Cardiac muscle cell (in vitro differentiated cells and primary cell): ENCODE results near the gene SSPN. TPM values are rescaled to one million over a fixed set of nuclear protein-coding genes. Genes with fewer than 3 reads are reported as not detected.

Experiments used
- DNase-seq, 2 donors: peaks; one replicate each; pipeline versions ENCODE4 v3.0.0 to v3.0.0-alpha.2; 2010 to 2017; ENCODE audit warnings: low read depth in 1 of 2, low spot score in 1 of 2
- H3K27ac ChIP-seq: fragments of 200-600 bp; sonication (generic); 2 replicates; pipeline ENCODE4 v1.5.1; 2016
- H3K27me3 ChIP-seq: fragments of 200-600 bp; sonication (generic); 2 replicates; pipeline ENCODE4 v1.6.0; 2016; ENCODE audit warnings: control low read depth
- H3K36me3 ChIP-seq: fragments of 200-600 bp; sonication (generic); 2 replicates; pipeline ENCODE4 v1.5.1; 2016; ENCODE audit warnings: control low read depth
- H3K4me1 ChIP-seq: fragments of 200-600 bp; sonication (generic); 2 replicates; pipeline ENCODE4 v1.8.1; 2017; ENCODE audit warnings: low read depth, mild to moderate bottlenecking, mixed run types
- H3K4me3 ChIP-seq: fragments of 200-600 bp; sonication (generic); 2 replicates; pipeline ENCODE4 v1.5.1; 2016; ENCODE audit warnings: mild to moderate bottlenecking
- H3K9me3 ChIP-seq: fragments of 200-600 bp; sonication (generic); 2 replicates; pipeline ENCODE4 v1.5.1; 2017; ENCODE audit warnings: low read depth, mild to moderate bottlenecking, control low read depth
- polyA plus RNA-seq: library from polyadenylated mRNA; unstranded; fragments of >200 nt; fragmentation: Nextera tagmentation; extraction: Ambion mirVana; gene quantifications from 2 replicates; pipeline ENCODE4 v1.2.1, GENCODE V29; 2016
- total RNA-seq: library from RNA; depleted of rRNA; stranded (reverse); fragments of >200 nt; gene quantifications from 2 replicates; pipeline ENCODE4 v1.2.3, GENCODE V29; 2016
- TF ChIP-seq, protein P1 (sequence below): IDR thresholded peaks from 2 replicates; pipeline ENCODE4 v1.5.1; 2012; ENCODE audit warnings: low read depth, mild to moderate bottlenecking, low read length

Gene SSPN
- total and polyA plus RNA-seq, 2 experiments from 2014 or later = 3.5 to 4.0 TPM

DNA sequence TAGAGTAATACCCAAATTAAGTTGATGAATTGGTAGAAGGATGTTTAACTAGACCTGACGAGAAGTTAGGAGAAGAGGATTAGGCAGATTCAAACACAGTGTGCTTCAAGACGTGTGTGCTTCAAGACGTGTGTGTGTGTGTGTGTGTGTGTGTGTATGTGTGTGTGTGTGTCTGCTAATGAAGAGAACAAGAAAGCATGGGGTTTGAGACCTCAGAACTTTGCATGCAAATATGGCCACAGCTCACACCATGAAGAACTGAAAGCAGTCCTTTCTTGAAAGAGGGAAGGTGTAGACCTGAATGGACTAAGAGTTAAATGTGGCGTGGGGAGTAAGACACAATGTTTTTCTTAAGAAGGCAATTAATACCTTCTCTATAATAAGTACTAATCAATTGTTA is 32.5 kb upstream of the SSPN start:
- no peak overlapping the region for H3K27ac ChIP-seq

GRCh38 chr12:26164118-26164517 is 31.3 kb upstream of the SSPN start:
- no peak overlapping the region for H3K4me3 ChIP-seq
- no peaks in the 10 kb centered on the region for H3K27me3 ChIP-seq
- no peak overlapping the region for H3K27ac ChIP-seq
- TF ChIP-seq, protein P1, sequence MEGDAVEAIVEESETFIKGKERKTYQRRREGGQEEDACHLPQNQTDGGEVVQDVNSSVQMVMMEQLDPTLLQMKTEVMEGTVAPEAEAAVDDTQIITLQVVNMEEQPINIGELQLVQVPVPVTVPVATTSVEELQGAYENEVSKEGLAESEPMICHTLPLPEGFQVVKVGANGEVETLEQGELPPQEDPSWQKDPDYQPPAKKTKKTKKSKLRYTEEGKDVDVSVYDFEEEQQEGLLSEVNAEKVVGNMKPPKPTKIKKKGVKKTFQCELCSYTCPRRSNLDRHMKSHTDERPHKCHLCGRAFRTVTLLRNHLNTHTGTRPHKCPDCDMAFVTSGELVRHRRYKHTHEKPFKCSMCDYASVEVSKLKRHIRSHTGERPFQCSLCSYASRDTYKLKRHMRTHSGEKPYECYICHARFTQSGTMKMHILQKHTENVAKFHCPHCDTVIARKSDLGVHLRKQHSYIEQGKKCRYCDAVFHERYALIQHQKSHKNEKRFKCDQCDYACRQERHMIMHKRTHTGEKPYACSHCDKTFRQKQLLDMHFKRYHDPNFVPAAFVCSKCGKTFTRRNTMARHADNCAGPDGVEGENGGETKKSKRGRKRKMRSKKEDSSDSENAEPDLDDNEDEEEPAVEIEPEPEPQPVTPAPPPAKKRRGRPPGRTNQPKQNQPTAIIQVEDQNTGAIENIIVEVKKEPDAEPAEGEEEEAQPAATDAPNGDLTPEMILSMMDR = no peak
- no peak for DNase-seq
- H3K9me3 ChIP-seq = no peaks in the 10 kb centered on the region
- no peaks in the 10 kb centered on the region for H3K4me1 ChIP-seq
- H3K36me3 ChIP-seq = no peaks in the 10 kb centered on the region

More for the DNA sequence above, 32.5 kb upstream of the SSPN start:
- Histone ChIP-seq H3K27me3 (peaks cover 3% of the 10 kb centered on the region), H3K4me3 (no peak overlapping the region), H3K9me3 (no peaks in the 10 kb centered on the region), H3K36me3 (no peaks in the 10 kb centered on the region), H3K4me1 (no peaks in the 10 kb centered on the region)
- DNase-seq = no peak
- TF ChIP-seq, protein P1 = no peak

GRCh38 chr12:26172013-26172412 is 23.4 kb upstream of the SSPN start:
- H3K27me3 ChIP-seq = peaks cover 10% of the 10 kb centered on the region
- no peaks in the 10 kb centered on the region for H3K4me1 ChIP-seq
- no peak overlapping the region for H3K4me3 ChIP-seq
- no peak overlapping the region for H3K27ac ChIP-seq
- TF ChIP-seq, protein P1 = no peak
- no peaks in the 10 kb centered on the region for H3K9me3 ChIP-seq
- H3K36me3 ChIP-seq = no peaks in the 10 kb centered on the region
- no peak for DNase-seq

DNA sequence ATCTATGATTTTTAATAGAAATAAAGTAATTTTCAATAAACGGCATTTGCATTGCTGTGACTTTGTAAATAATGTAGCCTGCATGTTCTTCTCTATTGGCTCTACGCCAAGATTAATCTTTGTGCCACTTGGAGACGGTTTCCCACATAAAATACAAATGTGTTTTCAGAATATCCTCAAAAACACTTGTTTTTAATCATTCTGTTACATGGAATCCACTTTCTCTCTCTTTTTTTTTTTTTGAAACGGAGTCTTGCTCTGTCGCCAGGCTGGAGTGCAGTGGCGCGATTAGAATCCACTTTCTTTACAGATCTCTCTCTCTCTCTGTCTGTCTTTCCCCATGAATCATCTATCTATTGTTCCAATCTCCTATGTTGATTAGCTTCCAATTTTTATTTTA is 22.8 kb upstream of the SSPN start:
- no peak for DNase-seq
- H3K36me3 ChIP-seq = no peaks in the 10 kb centered on the region
- H3K4me3 ChIP-seq = no peak overlapping the region
- TF ChIP-seq, protein P1 = no peak
- H3K27me3 ChIP-seq = peaks cover 15% of the 10 kb centered on the region
- no peaks in the 10 kb centered on the region for H3K9me3 ChIP-seq
- H3K4me1 ChIP-seq = no peaks in the 10 kb centered on the region
- H3K27ac ChIP-seq = no peak overlapping the region

DNA sequence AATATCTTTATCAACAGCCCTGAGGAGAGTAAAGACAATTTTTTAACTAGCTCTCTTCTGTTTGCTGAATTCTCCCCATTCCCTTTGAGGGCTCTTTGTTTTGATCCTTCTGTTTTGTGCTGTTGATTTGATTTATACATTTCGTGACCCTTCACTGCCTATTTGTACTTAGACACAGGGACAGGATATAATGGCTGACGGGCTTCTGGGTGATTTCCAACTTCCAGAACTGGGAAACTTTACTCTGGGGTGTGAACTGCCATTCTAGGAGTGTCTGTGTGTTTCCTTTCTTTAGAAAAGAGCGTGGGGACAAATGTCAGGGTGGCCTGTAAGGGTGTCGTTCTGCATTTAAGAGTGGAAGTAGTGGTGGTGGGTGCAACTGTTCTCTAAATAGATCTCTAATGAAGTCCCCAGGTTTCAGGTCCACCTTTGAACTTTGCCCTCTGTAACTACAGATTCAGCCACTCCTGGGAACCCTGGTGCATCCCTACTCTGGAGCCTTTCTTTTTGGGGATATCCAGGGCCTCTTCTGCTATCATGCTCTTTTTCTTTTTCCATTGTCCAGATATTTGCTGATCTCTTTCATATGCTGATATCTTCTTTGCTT is 22.3 kb upstream of the SSPN start:
- TF ChIP-seq, protein P1 = no peak
- Histone ChIP-seq H3K36me3 (no peaks in the 10 kb centered on the region), H3K9me3 (no peaks in the 10 kb centered on the region), H3K27me3 (peaks cover 15% of the 10 kb centered on the region), H3K4me1 (no peaks in the 10 kb centered on the region), H3K27ac (no peak overlapping the region), H3K4me3 (no peak overlapping the region)
- DNase-seq = no peak
